Stimulated activated CD4-positive, alpha-beta T cell treated with anti-CD3 and anti-CD28 coated beads, Interleukin-1b, Interleukin-23, amount 100 ng/mL, for 1 hour (primary cell): ENCODE measurements around the gene DNAH14.
"Not testable (repeated sequence)": the region's sequence is repeated elsewhere in the genome, so short reads cannot be mapped to it uniquely, and the experiment has no call there.

Source experiments
- DNase-seq, 2 donors: peaks; one replicate each; pipeline ENCODE4 v3.0.0-alpha.2; 2020; ENCODE audit warnings: low read depth in 2 of 2

The DNAH14 gene

GRCh38 chr1:225254676-225255075 is 325.2 kb downstream of the DNAH14 start:
- DNase-seq = no peak

- no peak for DNase-seq
Measured at GRCh38 chr1:225257081-225257480, 327.6 kb downstream of the DNAH14 start.

GRCh38 chr1:225258811-225259210 is 329.3 kb downstream of the DNAH14 start:
- no peak for DNase-seq

- DNase-seq = no peak
Measured at GRCh38 chr1:225259542-225259941, 330.1 kb downstream of the DNAH14 start.

GRCh38 chr1:225260319-225260718 is 330.8 kb downstream of the DNAH14 start:
- DNase-seq = no peak

GRCh38 chr1:225277445-225277844 is 348.0 kb downstream of the DNAH14 start:
- no peak for DNase-seq

- no peak for DNase-seq
Measured at GRCh38 chr1:225280563-225280962, 351.1 kb downstream of the DNAH14 start.

- DNase-seq = no peak
Measured at GRCh38 chr1:225290244-225290643, 360.8 kb downstream of the DNAH14 start.

GRCh38 chr1:225299624-225300023 is 370.1 kb downstream of the DNAH14 start:
- DNase-seq = no peak

- no peak for DNase-seq
Measured at GRCh38 chr1:225300381-225300780, 370.9 kb downstream of the DNAH14 start.

GRCh38 chr1:225304996-225305395 is 375.5 kb downstream of the DNAH14 start:
- DNase-seq = no peak

- DNase-seq = not testable (repeated sequence)
Measured at GRCh38 chr1:225310544-225310943, 381.1 kb downstream of the DNAH14 start.

- no peak for DNase-seq
Measured at GRCh38 chr1:225318706-225319575, 389.5 kb downstream of the DNAH14 start.

GRCh38 chr1:225319871-225320270 is 390.4 kb downstream of the DNAH14 start:
- no peak for DNase-seq

- DNase-seq = no peak
Measured at GRCh38 chr1:225321784-225322183, 392.3 kb downstream of the DNAH14 start.

- no peak for DNase-seq
Measured at GRCh38 chr1:225329041-225329440, 399.6 kb downstream of the DNAH14 start.

GRCh38 chr1:225329996-225330395 is 400.5 kb downstream of the DNAH14 start:
- not testable (repeated sequence) for DNase-seq

- DNase-seq = no peak
Measured at GRCh38 chr1:225332686-225333085, 403.2 kb downstream of the DNAH14 start.

GRCh38 chr1:225335098-225335778 is 405.8 kb downstream of the DNAH14 start:
- DNase-seq = not testable (repeated sequence)

- no peak for DNase-seq
Measured at GRCh38 chr1:225338545-225338944, 409.1 kb downstream of the DNAH14 start.

- DNase-seq = no peak
Measured at GRCh38 chr1:225341642-225342041, 412.2 kb downstream of the DNAH14 start.

- no peak for DNase-seq
Measured at GRCh38 chr1:225342695-225343094, 413.2 kb downstream of the DNAH14 start.

- no peak for DNase-seq
Measured at GRCh38 chr1:225343618-225344017, 414.1 kb downstream of the DNAH14 start.
